MV-4-11 (cell line): ENCODE data around the gene ADAMTS19.
"Not testable (repeated sequence)": the region's sequence is repeated elsewhere in the genome, so short reads cannot be mapped to it uniquely, and the experiment has no call there.

Experiments used
- DNase-seq: peaks from one replicate; lab custom pipeline; 2025; lab: John Stamatoyannopoulos, UW

The ADAMTS19 gene

DNA sequence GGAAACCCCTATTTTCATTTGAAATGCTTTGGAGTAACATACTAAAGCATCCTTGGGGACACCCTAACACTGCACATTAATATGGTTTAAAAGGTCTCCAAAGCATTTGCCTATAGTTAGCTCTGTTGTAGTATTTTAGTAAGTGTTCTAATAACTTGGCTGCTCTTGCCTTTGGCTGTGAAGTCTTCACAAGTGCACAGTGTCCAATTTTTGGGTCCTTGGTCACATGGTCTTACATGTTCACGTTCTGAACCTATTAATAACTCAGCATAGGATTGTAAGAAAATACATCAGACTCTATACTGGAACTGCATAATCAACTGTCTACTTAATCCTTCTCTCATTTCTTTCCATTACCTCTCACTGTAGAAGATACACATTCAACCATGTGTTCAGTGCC lies 17.4 kb downstream of the ADAMTS19 start:
- DNase-seq: no peak

DNA sequence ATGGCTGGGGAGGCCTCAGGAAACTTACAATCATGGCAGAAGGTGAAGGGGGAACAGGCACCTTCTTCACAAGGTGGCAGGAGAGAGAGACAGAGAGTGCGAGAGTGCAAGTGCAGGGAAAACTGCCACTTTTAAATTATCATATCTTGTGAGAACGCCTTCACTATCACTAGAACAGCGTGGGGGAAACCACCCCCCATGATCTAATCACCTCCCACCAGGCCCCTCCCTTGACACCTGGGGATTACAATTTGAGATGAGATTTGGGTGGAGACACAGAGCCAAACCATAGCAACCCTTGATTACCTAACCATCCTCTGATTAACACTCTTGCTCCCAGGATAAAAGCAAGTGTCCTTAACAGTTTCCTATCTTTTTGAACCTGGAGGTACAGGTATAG lies 21.1 kb downstream of the ADAMTS19 start:
- no peak for DNase-seq

DNA sequence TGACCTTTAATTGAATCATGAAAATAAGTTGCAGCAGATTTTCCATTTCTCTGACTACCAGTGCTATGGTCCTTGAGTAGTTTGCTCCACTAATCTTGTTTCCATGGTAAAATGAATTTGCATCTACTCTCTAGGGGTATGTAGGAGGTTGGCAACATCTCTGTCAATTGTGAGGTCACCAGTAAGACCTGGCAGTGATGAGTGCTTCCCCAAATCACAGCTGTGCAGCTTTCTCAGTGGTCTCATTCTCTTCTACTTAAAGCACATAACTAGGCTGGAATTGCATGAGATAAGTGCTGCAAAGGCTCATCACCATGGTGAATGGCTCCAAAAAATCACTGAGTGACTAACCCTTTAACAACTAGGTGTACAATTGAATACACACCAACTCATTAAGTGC lies 36.3 kb downstream of the ADAMTS19 start:
- no peak for DNase-seq

DNA sequence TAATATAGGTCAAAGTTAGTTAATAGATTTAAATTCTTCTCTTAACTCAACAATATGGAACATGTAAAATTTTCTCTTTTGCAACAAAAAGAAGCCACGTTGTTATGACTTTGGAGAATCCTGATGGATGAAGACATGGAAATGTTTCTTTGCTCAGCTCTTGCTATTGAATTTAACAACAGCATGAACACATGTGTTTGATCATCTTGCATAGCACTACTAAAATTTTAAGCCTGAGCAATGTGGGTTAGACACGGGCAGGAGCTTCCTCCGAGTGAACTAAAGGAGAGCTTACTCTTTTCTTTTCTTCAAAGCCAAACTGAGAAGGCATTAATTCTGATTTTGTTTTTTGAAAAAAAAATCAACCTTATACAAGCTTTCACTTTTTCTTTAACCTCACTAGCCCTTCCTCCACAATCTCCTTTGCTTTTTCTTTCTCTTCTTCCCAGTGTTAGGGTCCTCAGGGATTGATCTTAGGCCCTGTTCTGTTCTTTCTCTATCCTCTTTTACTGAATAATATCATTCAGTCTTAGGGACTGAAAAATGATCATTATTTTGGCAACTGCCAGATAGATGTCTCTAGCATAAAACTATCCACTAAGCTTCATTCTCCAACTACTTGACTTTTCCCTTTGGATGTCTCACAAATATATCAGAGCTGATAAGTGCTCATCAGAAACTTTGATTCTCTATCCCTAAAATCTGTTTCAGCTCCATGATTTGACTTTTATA lies 36.9 kb downstream of the ADAMTS19 start:
- DNase-seq: no peak

DNA sequence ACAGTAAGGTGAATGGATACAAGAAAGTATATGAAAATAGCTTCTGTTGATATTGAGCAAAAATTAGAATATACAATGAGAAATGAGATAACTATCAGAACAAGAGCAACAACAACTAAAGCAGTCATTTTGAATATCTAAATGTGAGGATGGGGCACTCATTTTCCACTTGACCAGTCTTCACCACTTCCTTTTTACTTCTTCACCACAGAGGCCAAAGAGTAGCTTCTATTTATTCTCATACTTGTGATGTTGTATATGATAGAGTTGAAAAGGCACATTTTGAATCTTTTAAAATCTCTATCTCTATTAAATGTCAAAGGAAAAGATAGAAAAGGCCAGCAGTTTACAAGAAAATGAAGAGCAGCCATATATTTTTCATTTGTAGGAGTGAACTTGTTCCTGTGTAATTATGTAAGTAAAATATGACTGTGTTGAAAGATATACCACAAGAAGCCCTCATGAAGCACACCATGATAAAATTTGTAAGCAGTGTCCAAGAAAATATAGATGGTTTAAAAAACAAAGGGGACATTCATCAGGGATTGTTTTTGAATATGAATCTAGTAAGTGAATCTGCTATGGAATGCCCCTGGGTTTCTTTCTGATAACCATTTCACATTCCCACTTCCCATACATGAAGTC lies 39.2 kb downstream of the ADAMTS19 start:
- DNase-seq: no peak

- DNase-seq: no peak
Measured at GRCh38 chr5:129500101-129500500, 40.0 kb downstream of the ADAMTS19 start.

DNA sequence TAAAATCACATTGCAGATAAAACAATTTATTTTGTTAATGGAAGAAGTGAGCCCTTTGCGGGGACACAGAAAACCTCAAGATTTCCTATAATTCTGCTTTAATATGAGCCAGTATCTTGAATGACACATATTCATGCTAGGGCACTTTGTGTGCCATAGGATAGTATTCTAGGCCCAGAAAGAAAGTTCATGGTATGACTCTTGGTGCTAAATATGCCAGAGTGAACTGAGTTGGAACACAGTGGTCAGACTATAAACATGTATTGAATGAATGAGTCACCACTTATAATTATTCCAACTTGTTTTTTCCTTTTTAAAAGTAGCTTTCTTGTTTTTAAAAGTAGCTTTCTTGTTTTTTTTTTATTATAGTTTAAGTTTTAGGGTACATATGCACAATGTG lies 46.0 kb downstream of the ADAMTS19 start:
- no peak for DNase-seq

DNA sequence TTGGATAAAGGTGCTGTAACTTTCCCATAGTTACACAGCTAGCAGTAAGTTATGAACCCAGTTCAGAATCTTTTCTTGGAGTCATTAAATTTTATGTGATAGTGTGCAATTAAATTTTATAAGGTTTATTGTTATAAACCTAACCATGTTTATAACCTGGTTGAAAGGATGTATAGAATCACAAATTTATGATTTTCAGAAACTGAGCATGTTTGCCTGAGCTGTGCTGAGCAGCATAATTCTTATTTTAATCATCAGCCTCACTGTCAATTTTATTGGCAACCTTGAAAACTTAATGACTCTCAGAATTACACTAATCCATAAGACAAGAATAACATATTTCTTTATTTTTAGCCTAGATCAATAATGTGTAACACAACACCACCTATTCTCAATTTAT lies 46.9 kb downstream of the ADAMTS19 start:
- DNase-seq: no peak

DNA sequence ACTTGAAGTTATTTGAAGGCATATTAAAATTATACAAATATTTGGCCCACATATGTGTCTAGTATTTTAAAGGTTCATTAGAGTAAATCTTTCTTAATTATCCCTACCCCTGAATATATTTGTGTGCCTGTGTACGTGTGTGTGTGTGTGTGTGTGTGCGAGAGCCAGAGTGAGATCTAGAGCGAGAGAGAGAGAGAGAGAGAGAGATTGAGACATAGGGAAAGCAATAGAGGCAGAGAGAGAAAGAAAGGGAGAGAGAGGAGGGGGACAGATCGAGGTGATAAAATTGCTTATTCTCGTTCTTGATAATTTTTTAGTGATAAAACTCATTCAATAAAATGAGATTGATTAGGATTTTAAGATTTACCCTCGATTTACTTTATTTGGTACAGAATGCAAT lies 47.4 kb downstream of the ADAMTS19 start:
- DNase-seq: no peak

DNA sequence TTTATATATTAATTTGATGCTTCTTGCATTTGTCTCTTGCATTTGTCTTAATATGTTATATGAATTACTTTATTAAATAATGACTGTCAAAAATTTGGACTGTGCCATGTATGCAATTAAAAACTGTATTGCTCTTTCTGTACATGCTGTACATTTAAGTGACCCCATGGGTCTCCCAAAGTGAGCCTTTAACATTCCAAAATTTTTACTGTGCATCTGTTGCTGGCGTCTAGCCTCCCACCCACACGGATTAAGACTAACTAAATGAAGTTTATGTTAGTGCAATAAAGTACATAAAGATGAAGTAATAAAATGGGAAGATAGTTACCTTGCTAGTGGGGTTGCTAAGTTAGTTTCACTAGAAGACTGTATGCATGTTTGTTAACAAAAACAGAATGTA lies 48.5 kb downstream of the ADAMTS19 start:
- DNase-seq: no peak

GRCh38 chr5:129509363-129509975 lies 49.4 kb downstream of the ADAMTS19 start:
- no peak for DNase-seq

DNA sequence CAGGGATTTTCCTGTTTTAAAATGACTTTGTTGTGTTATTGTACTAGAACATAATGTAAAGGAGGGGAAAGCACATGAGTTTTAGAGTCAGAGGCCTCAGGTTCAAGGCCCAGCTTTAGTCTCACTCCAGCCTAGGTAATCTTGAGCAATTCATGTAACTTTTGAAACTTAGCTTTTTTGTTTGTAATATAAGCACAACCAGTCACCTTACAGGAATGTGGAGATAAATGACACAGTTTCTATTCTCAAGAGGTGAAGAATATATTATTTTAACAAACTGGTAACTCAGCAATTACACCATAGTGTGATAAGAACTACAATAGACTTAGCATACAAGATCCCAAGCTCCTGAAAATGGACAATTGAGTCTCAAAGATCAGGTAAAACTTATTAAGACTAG lies 51.2 kb downstream of the ADAMTS19 start:
- DNase-seq: no peak

DNA sequence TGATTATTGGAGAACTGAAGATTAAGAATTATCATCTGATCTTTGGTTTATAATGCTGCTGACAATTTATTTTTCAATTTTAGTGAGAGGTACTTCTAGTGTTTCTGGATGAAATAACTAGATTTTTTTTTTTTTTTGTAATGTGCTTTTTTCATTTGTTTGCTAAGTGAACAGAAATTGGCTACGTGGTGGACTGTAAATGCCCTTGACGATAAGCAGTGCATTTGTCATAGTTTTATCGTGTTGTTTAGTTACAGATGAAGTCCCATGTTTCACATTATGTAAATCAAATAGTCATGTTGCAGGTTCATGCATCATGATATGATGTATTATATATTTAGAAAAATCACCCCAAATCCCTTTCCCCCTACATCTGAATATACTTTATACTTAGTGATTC lies 81.0 kb downstream of the ADAMTS19 start:
- no peak for DNase-seq

DNA sequence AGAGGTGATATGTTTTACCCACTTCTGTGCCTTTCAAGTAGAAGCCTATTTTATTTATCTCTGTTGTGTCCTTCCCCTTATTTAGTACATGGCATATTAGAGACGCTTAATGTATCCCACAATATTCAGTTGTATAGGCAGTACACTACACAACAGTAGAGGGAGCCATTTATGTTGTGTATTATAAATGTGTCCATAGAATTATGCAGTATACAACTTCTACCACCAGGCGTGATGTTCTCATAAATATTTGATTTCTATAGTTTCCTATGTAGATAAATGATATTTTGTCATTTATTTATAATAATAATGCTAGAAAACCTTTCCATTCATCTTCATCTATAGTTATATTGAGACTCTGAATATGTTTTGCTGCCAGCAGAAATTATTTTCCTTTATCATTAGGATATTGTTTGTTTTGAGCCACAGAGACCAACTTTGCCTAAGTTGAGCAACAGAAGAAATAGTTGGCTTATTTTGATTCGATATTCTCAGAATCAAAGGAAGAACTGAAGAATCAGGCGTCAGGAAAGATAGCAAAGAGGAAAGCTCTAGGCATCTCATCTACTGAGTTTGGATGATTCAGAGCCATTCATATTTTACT lies 81.7 kb downstream of the ADAMTS19 start:
- DNase-seq: no peak

DNA sequence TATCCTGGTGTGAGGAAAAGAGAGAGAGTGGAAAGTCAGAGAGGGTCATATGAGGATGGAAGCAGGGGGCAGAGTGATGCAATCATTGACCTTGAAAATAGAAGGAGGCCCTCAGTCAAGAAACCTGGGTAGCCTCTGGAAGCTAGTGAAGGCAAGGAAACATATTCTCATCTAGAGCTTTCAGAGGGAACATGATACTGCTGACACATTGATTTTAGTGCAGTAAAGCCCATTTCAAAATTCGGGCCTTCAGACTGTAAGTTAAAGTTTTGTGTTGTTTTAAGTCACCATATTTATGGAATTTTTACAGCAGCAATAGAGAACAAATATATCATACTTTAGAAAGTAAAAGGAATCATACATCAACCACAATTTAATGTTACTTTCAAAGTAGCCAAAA lies 87.0 kb downstream of the ADAMTS19 start:
- DNase-seq: no peak

DNA sequence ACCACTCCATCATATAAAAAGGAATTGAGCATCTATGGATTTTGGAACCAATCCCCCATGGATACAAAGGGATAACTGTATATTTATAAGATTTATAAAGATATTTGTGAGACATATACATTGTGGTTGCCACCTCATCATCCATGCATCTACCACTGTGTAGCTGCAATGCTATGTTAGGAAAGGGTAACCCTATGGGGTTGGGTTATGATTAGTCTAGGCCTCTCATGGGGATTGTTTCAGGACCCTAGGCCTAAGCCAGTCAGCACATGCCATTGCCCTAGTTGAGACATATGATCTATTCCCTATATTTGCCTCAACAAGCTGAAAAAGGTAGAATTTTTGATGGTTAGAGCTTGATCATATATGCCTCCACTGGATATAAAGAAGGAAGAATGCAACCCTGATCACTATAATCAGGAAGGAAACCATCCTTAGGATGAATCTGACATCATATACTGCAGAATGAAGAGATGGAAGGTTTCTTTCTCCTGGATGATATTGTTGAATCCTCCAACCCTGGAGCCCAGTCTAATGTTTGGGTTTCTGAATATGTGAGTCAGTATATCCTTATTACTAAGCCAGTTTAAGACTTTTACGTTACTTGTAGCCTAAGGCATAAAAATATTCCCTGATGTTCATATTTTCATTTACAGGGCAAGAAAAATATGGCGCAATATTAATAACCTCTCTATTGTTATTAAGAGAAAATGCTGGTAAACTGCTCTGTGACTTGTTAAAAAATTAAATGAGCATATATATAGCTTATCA lies 94.2 kb downstream of the ADAMTS19 start:
- no peak for DNase-seq

DNA sequence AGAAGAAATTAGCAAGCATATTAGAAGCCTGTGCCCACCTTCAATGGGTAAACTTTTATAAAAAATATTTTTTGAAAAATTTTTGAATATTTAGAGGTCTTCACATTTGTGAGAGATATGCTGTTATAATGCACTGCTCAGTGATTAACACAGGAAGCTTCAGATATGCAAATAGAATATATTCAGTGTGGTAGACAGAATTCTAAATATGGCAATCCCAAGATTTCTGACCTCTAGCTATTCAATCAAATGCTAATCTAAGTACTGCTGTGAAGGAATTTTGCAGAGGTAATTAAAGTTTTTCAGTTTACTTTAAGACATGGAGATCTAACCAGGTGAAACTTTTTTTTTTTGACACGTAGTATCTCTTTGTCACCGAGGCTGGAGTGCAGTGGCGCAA lies 103.5 kb downstream of the ADAMTS19 start:
- no peak for DNase-seq

GRCh38 chr5:129569295-129569694 lies 109.2 kb downstream of the ADAMTS19 start:
- no peak for DNase-seq

- DNase-seq: no peak
Measured at GRCh38 chr5:129572060-129572459, 112.0 kb downstream of the ADAMTS19 start.

DNA sequence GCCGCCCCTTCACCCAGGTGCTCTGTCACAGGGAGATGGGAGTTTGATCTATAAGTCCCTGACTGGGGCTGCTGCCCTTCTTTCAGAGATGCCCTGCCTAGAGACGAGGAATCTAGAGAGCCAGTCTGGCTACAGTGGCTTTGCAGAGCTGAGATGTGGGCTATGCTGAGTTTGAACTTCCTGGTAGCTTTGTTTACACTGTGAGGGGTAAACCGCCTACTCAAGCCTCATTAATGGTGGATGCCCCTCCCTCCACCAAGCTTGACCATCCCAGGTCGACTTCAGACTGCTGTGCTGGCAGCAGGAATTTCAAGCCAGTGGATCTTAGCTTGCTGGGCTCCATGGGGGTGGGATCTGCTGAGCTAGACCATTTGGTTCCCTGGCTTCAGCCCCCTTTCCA lies 124.4 kb downstream of the ADAMTS19 start:
- not testable (repeated sequence) for DNase-seq

GRCh38 chr5:129591508-129592160 lies 131.5 kb downstream of the ADAMTS19 start:
- DNase-seq: no peak

- no peak for DNase-seq
Measured at GRCh38 chr5:129593525-129593924, 133.4 kb downstream of the ADAMTS19 start.
